GM23248 (cell line): ENCODE measurements around the gene WNT2B.

Experiments used
- EZH2 ChIP-seq: fragments of 200-600 bp; sonication (generic); IDR thresholded peaks from 2 replicates; pipeline ENCODE4 v1.6.1; 2018; ENCODE audit warnings: antibody characterized with exemption, mild to moderate bottlenecking; ENCODE audit not compliant: insufficient read depth, poor library complexity, severe bottlenecking
- EZH2phosphoT487 ChIP-seq: fragments of 200-600 bp; sonication (generic); IDR thresholded peaks from 2 replicates; pipeline ENCODE4 v1.6.1; 2018; ENCODE audit warnings: antibody characterized with exemption, moderate library complexity, mild to moderate bottlenecking, low read depth; ENCODE audit not compliant: insufficient read depth

DNA sequence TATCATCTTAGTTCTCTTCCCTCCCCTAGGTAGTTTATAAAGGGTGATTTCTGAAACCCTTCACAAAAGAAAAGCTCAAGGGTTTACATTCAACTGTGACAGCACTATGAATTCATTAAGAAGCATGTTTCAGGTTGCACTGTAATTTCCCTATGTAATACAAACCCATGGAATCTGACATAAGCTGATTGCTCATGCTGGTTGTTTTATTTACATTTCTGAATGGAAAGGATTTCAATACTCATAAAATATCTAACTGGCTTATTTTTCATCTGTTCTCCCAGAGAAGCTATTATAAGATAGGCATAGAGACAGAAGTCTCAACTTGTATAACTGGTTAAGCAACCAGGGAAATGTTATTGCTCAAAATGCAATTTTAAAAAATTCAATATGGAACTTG, 20.5 kb downstream of the WNT2B start:
- TF ChIP-seq EZH2 (no peak), EZH2phosphoT487 (no peak)
